WI38 (cell line): Measurements from ENCODE around the gene NXPH4.

Source experiments
- H3K4me3 ChIP-seq: 2 replicates; pipeline ENCODE4 v1.5.1; 2011; ENCODE audit warnings: low read depth, mild to moderate bottlenecking, control low read depth, low read length
- TF ChIP-seq, protein P1 (sequence below): IDR thresholded peaks from 2 replicates; pipeline ENCODE4 v1.5.1; 2012; ENCODE audit warnings: low read depth, mild to moderate bottlenecking, control low read depth, low read length

Gene NXPH4

GRCh38 chr12:57216014-57216911 is at the start of gene NXPH4:
Gene NXPH4 (plus strand): TSS chr12:57216794. CDS start chr12:57216970, 176 bp downstream.
- TF ChIP-seq, protein P1, sequence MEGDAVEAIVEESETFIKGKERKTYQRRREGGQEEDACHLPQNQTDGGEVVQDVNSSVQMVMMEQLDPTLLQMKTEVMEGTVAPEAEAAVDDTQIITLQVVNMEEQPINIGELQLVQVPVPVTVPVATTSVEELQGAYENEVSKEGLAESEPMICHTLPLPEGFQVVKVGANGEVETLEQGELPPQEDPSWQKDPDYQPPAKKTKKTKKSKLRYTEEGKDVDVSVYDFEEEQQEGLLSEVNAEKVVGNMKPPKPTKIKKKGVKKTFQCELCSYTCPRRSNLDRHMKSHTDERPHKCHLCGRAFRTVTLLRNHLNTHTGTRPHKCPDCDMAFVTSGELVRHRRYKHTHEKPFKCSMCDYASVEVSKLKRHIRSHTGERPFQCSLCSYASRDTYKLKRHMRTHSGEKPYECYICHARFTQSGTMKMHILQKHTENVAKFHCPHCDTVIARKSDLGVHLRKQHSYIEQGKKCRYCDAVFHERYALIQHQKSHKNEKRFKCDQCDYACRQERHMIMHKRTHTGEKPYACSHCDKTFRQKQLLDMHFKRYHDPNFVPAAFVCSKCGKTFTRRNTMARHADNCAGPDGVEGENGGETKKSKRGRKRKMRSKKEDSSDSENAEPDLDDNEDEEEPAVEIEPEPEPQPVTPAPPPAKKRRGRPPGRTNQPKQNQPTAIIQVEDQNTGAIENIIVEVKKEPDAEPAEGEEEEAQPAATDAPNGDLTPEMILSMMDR = no peak
- peak within 1 kb of the TSS; percentile 58 for H3K4me3 ChIP-seq

GRCh38 chr12:57166971-57167371 is 49.6 kb upstream of the NXPH4 start:
- H3K4me3 ChIP-seq = no peak overlapping the region
- TF ChIP-seq, protein P1 = no peak

DNA sequence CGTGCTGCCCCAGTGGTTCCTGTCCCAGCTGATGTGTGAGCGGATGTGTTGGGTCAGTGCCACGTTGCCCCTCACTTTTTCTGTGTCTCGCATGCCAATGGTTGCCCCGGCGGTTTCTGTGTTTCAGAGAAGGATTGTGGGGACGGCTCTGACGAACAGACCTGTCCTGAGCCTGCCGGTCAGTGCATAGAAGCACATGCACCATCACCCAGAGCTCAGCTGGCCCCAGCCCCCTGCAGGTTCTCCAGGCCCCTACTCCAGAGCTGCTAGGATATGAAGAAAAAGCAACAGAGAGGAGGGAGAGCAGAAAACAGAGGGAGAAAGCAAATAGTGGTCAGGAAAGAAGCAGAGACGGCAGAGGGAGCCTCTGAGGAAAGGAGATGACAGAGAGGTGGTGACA is 48.5 kb upstream of the NXPH4 start:
- no peak overlapping the region for H3K4me3 ChIP-seq

GRCh38 chr12:57169046-57169795 is 47.4 kb upstream of the NXPH4 start:
- TF ChIP-seq, protein P1 = no peak
- H3K4me3 ChIP-seq = no peak overlapping the region

More for the DNA sequence above, 48.5 kb upstream of the NXPH4 start:
- TF ChIP-seq, protein P1 = no peak

- no peak overlapping the region for H3K4me3 ChIP-seq
- TF ChIP-seq, protein P1 = no peak
Observed at GRCh38 chr12:57169969-57170368, 46.6 kb upstream of the NXPH4 start.

GRCh38 chr12:57170408-57170807 is 46.2 kb upstream of the NXPH4 start:
- H3K4me3 ChIP-seq = no peak overlapping the region
- TF ChIP-seq, protein P1 = no peak

DNA sequence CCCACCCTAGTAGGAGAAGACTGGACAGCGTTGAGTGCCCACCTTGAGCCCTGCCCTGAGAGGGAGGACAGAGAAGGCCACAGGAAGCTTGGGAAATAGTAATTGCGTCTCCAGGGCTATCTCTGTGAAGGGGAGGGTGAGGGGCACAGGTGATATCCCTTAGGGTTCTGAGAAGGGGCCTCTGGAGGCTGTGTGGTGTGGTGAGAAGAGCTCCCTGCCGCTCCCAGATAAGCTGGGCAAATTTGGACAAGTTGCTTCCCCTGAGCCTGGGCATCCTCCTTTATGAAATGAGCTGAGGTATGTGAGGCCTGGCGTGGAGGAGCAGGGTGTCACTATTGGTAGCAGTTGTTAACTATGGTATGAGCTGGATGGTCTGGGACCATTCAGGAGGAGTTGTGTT is 45.7 kb upstream of the NXPH4 start:
- TF ChIP-seq, protein P1 = no peak
- H3K4me3 ChIP-seq = no peak overlapping the region
